Measurements from ENCODE around the gene MAPK8IP1. TPM values are rescaled to one million over a fixed set of nuclear protein-coding genes. Genes with fewer than 3 reads are reported as not detected.
A peak's percentile ranks its signal among the peaks of the same experiment; 100 is the strongest.

Gene MAPK8IP1
- total and polyA plus RNA-seq, 2 donors from 2014 or later: 15.7 to 24.8 TPM

GRCh38 chr11:45881708-45882368, 3.6 kb upstream of the MAPK8IP1 start:
- TF ChIP-seq CTCF (IDR thresholded peaks at IDR 0.05; ENCODE audit: borderline replicate concordance, extremely low read depth, insufficient read depth): no peak
- intact Hi-C loops (cut with DNase I): no loop called here
- FAIRE-seq: no peak
- H3K27me3 ChIP-seq (ENCODE audit: control insufficient read depth, insufficient read depth, low read length): no peaks in the 10 kb centered on the region
- peaks cover 6 to 47% (median 22%) of the 10 kb centered on the region in 3 donors for H3K36me3 ChIP-seq (ENCODE audit: control insufficient read depth in 2 of 3, insufficient read depth in 3 of 3, low read length in 3 of 3)
- peaks cover 0 to 4% (median 0%) of the 10 kb centered on the region in 3 donors for H3K4me1 ChIP-seq (ENCODE audit: control insufficient read depth in 2 of 3, insufficient read depth in 2 of 3, low read depth in 1 of 3, low read length in 3 of 3)
- DNase-seq: peak in 1 of 5 donors; percentile 33
- H3K9me3 ChIP-seq (ENCODE audit: control insufficient read depth in 2 of 3, insufficient read depth in 1 of 3, low read length in 3 of 3): no peaks in the 10 kb centered on the region
- no peak overlapping the region for H3K9ac ChIP-seq (ENCODE audit: low read length in 3 of 3)
- H3K27ac ChIP-seq (ENCODE audit: low read depth in 2 of 2, low read length in 2 of 2): no peak overlapping the region
- no peak overlapping the region for H3K4me3 ChIP-seq (ENCODE audit: low read length in 3 of 3)

GRCh38 chr11:45884596-45885185, 760 bp upstream of the MAPK8IP1 start:
- no peak for TF ChIP-seq CTCF (IDR thresholded peaks at IDR 0.05; ENCODE audit: borderline replicate concordance, extremely low read depth, insufficient read depth)
- peak overlapping the region in 1 of 3 donors; percentile 12 for H3K4me3 ChIP-seq (ENCODE audit: low read length in 3 of 3)
- no peaks in the 10 kb centered on the region for H3K9me3 ChIP-seq (ENCODE audit: control insufficient read depth in 2 of 3, insufficient read depth in 1 of 3, low read length in 3 of 3)
- no peak overlapping the region for H3K9ac ChIP-seq (ENCODE audit: low read length in 3 of 3)
- H3K27ac ChIP-seq (ENCODE audit: low read depth in 2 of 2, low read length in 2 of 2): no peak overlapping the region
- H3K4me1 ChIP-seq (ENCODE audit: control insufficient read depth in 2 of 3, insufficient read depth in 2 of 3, low read depth in 1 of 3, low read length in 3 of 3): peaks cover 0 to 4% (median 0%) of the 10 kb centered on the region in 3 donors
- DNase-seq (peak in 1 of 5 donors; percentile 25), FAIRE-seq (no peak)
- intact Hi-C loops (cut with DNase I): no loop called here
- H3K36me3 ChIP-seq (ENCODE audit: control insufficient read depth in 2 of 3, insufficient read depth in 3 of 3, low read length in 3 of 3): peaks cover 3 to 27% (median 5%) of the 10 kb centered on the region in 3 donors
- H3K27me3 ChIP-seq (ENCODE audit: control insufficient read depth, insufficient read depth, low read length): no peaks in the 10 kb centered on the region

- H3K4me1 ChIP-seq (ENCODE audit: control insufficient read depth in 2 of 3, insufficient read depth in 2 of 3, low read depth in 1 of 3, low read length in 3 of 3): peaks cover 0 to 3% (median 0%) of the 10 kb centered on the region in 3 donors
- H3K9ac ChIP-seq (ENCODE audit: low read length in 3 of 3): peak overlapping the region in 1 of 3 donors; percentile 19
- no peak overlapping the region for H3K27ac ChIP-seq (ENCODE audit: low read depth in 2 of 2, low read length in 2 of 2)
- no peaks in the 10 kb centered on the region for H3K27me3 ChIP-seq (ENCODE audit: control insufficient read depth, insufficient read depth, low read length)
- TF ChIP-seq CTCF (IDR thresholded peaks at IDR 0.05; ENCODE audit: borderline replicate concordance, extremely low read depth, insufficient read depth): no peak
- no peaks in the 10 kb centered on the region for H3K9me3 ChIP-seq (ENCODE audit: control insufficient read depth in 2 of 3, insufficient read depth in 1 of 3, low read length in 3 of 3)
- FAIRE-seq (no peak), DNase-seq (peak in 4 of 5 donors; percentile 13 to 79 (median 46))
- peaks cover 2 to 13% (median 3%) of the 10 kb centered on the region in 3 donors for H3K36me3 ChIP-seq (ENCODE audit: control insufficient read depth in 2 of 3, insufficient read depth in 3 of 3, low read length in 3 of 3)
- H3K4me3 ChIP-seq (ENCODE audit: low read length in 3 of 3): peak overlapping the region in 1 of 3 donors; percentile 49
- intact Hi-C loops (cut with DNase I): no loop called here
Measured at GRCh38 chr11:45885921-45886721, 670 bp downstream of the MAPK8IP1 start.

All from kidney (tissue), 14 donors.